WERI-Rb-1 (cell line): ENCODE data around the gene SLC12A3.

ENCODE experiments used
- DNase-seq: peaks from one replicate; pipeline ENCODE4 v3.0.0-alpha.2; 2020
- H3K27ac ChIP-seq: fragments of 250-450 bp; sonication (Bioruptor Pico); 2 replicates; pipeline ENCODE4 v1.5.1; 2020; ENCODE audit warnings: mild to moderate bottlenecking, moderate library complexity
- H3K27me3 ChIP-seq: fragments of 250-450 bp; sonication (Bioruptor Pico); 2 replicates; pipeline ENCODE4 v1.5.1; 2021; ENCODE audit warnings: mild to moderate bottlenecking, low read depth, moderate library complexity; ENCODE audit not compliant: insufficient read depth, severe bottlenecking
- H3K36me3 ChIP-seq: fragments of 250-450 bp; sonication (Bioruptor Pico); 2 replicates; pipeline ENCODE4 v1.5.1; 2020; ENCODE audit warnings: mild to moderate bottlenecking, moderate library complexity
- H3K4me3 ChIP-seq: 2 replicates; pipeline ENCODE4 v1.5.1; 2011; ENCODE audit warnings: low read depth, mild to moderate bottlenecking, control low read depth, low read length
- H3K9me3 ChIP-seq: fragments of 250-450 bp; sonication (Bioruptor Pico); 2 replicates; pipeline ENCODE4 v1.5.1; 2021; ENCODE audit warnings: mild to moderate bottlenecking, moderate library complexity; ENCODE audit not compliant: severe bottlenecking
- CTCF ChIP-seq: IDR thresholded peaks from 2 replicates; pipeline ENCODE4 v1.5.1; 2011; ENCODE audit warnings: low read depth, mild to moderate bottlenecking, control low read depth, inconsistent platforms, low read length

SLC12A3 gene

GRCh38 chr16:56886296-56886695 lies 21.3 kb downstream of the SLC12A3 start:
- no peaks in the 10 kb centered on the region for H3K9me3 ChIP-seq
- H3K4me3 ChIP-seq: no peak overlapping the region
- H3K27ac ChIP-seq: no peak overlapping the region
- no peaks in the 10 kb centered on the region for H3K27me3 ChIP-seq
- TF ChIP-seq CTCF: no peak
- H3K36me3 ChIP-seq: no peaks in the 10 kb centered on the region
- no peak for DNase-seq

- H3K4me3 ChIP-seq: no peak overlapping the region
- H3K36me3 ChIP-seq: no peaks in the 10 kb centered on the region
- TF ChIP-seq CTCF: no peak
- no peaks in the 10 kb centered on the region for H3K9me3 ChIP-seq
- H3K27ac ChIP-seq: no peak overlapping the region
- H3K27me3 ChIP-seq: no peaks in the 10 kb centered on the region
- no peak for DNase-seq
Measured at GRCh38 chr16:56886826-56887225, 21.8 kb downstream of the SLC12A3 start.

GRCh38 chr16:56888806-56889205 lies 23.8 kb downstream of the SLC12A3 start:
- TF ChIP-seq CTCF: no peak
- no peak for DNase-seq
- H3K36me3 ChIP-seq: no peaks in the 10 kb centered on the region
- H3K4me3 ChIP-seq: no peak overlapping the region
- no peaks in the 10 kb centered on the region for H3K9me3 ChIP-seq
- H3K27ac ChIP-seq: no peak overlapping the region
- no peaks in the 10 kb centered on the region for H3K27me3 ChIP-seq

- no peak overlapping the region for H3K27ac ChIP-seq
- H3K36me3 ChIP-seq: no peaks in the 10 kb centered on the region
- no peak overlapping the region for H3K4me3 ChIP-seq
- H3K9me3 ChIP-seq: no peaks in the 10 kb centered on the region
- H3K27me3 ChIP-seq: no peaks in the 10 kb centered on the region
- DNase-seq: no peak
- TF ChIP-seq CTCF: no peak
Measured at GRCh38 chr16:56889206-56889605, 24.2 kb downstream of the SLC12A3 start.

GRCh38 chr16:56891685-56892084 lies 26.7 kb downstream of the SLC12A3 start:
- DNase-seq: no peak
- Histone ChIP-seq H3K9me3 (no peaks in the 10 kb centered on the region), H3K27me3 (no peaks in the 10 kb centered on the region), H3K36me3 (no peaks in the 10 kb centered on the region), H3K27ac (no peak overlapping the region), H3K4me3 (no peak overlapping the region)
- TF ChIP-seq CTCF: no peak

GRCh38 chr16:56892705-56893104 lies 27.7 kb downstream of the SLC12A3 start:
- Histone ChIP-seq H3K27ac (no peak overlapping the region), H3K27me3 (no peaks in the 10 kb centered on the region), H3K36me3 (no peaks in the 10 kb centered on the region), H3K4me3 (no peak overlapping the region), H3K9me3 (no peaks in the 10 kb centered on the region)
- DNase-seq: no peak
- no peak for TF ChIP-seq CTCF
